ENCODE measurements around the gene MED13L.

MED13L gene

GRCh38 chr12:116094475-116094874 is 183.0 kb downstream of the MED13L start:
- DNase-seq (ENCODE audit: low read depth in 3 of 3, low spot score in 1 of 3) = no peak

DNA sequence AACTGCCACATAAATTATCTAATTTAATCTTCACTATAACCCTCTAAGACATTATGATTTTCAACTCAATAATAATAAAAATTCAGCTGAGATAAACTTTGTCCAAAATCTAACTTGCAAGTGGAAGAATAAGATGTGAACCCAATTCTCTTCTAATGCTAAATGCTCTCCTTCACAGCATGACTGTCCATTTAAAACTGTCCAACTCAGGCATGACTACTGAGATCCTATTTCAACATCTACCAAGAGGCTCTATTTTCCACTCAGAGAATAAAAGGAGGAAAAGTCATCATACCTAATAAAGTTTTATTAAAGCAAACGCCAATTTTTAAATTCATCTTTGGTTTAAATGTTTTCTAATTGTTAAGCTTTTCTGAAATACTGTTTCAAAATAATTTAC is 183.6 kb downstream of the MED13L start:
- DNase-seq (ENCODE audit: low read depth in 3 of 3, low spot score in 1 of 3) = no peak

DNA sequence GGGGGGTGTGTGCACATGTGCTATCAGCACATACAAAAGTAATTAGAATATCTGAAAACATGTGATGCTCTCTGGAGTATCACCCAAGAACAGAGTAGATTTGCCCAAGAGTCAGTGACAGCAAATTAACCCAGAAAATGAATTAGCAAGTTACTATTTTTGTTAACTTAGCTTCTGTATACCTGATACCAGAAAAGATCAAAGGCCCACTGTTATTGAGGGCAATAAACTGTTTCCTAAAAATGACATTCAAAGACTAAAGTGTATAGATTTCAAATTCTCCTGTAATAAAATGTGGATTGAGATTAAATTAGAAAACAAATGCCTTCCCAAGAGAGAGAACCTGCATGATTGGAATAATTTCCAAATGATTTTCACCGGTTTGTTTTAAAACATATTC is 184.7 kb downstream of the MED13L start:
- no peak for DNase-seq (ENCODE audit: low read depth in 3 of 3, low spot score in 1 of 3)

DNA sequence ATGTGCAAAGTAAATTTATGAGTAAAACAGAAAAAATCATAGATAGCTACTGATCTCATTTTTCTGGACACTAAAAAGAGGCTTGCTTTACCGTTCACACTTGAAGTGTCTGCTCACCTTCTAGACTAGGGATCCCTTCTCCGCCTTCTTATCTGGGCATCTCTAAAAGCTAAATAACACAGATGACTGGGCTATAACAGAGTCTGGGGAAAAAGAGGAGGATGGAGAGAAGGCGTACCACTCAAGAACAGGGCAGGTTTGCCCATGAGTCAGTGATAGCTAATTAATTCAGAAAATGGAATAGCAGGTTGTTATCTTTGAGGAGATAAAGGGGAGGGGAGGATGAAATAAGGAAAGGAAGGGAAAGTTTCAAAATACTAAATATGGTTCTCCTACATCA is 185.3 kb downstream of the MED13L start:
- DNase-seq (ENCODE audit: low read depth in 3 of 3, low spot score in 1 of 3) = no peak

- DNase-seq (ENCODE audit: low read depth in 3 of 3, low spot score in 1 of 3) = no peak
Observed at GRCh38 chr12:116091579-116091978, 185.9 kb downstream of the MED13L start.

DNA sequence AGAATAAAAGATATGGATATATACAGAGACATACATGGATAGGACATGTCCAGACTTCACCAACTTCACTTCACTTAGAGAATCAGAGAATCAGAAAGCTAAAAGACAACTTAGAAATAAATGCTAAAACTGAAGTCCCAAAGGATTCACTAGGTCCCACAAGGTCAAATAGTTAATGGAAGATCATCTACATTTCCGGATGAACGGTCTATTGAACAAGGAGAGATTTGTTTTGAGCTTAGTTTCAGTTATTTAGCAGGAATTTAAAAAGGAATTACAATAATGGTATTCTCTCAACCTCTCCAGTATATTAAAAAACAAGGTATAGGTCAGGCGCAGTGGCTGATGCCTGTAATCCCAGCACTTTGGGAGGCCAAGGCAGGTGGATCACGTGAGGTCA is 187.0 kb downstream of the MED13L start:
- DNase-seq (ENCODE audit: low read depth in 3 of 3, low spot score in 1 of 3) = no peak

GRCh38 chr12:116089080-116089479 is 188.4 kb downstream of the MED13L start:
- DNase-seq (ENCODE audit: low read depth in 3 of 3, low spot score in 1 of 3) = no peak

- DNase-seq (ENCODE audit: low read depth in 3 of 3, low spot score in 1 of 3) = no peak
Observed at GRCh38 chr12:116087962-116088361, 189.5 kb downstream of the MED13L start.

- no peak for DNase-seq (ENCODE audit: low read depth in 3 of 3, low spot score in 1 of 3)
Observed at GRCh38 chr12:116087399-116087798, 190.1 kb downstream of the MED13L start.

GRCh38 chr12:116080415-116080814 is 197.1 kb downstream of the MED13L start:
- no peak for DNase-seq (ENCODE audit: low read depth in 3 of 3, low spot score in 1 of 3)

DNA sequence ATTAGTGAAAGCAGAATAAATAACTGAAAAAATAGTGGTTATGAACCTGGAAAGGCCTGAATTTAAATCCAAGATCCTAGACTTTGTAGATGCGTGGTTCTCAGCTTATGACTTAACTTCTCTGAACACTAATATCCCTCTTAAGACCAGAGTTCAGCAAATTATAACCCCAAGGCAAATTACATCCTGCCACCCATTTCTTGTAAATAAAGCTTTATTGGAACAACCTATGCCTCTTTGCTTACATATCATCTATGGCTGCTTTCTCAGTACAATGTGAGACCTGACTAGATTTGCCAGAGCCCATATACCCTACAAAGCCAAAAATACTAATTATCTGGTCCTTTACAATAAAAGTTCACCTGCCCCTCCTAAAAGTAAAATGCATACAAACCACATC is 199.1 kb downstream of the MED13L start:
- DNase-seq (ENCODE audit: low read depth in 3 of 3, low spot score in 1 of 3) = no peak

DNA sequence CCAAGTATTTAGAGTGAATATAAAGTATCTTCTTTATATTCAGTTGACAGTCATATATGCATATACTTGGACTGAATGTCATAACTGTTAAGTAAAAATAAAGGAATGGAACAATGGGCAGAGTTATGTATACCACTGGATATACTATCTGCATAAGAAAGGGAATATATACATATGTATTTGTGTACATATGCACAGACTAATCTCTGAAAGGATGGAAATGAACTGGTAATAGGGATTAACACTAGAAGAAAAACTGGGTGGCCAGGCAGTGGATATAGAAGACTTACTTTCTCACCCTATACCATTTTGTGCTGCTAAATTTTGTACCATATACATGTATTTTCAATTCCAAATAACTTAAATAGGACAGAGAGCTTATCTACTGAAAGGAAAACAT is 200.1 kb downstream of the MED13L start:
- no peak for DNase-seq (ENCODE audit: low read depth in 3 of 3, low spot score in 1 of 3)

- no peak for DNase-seq (ENCODE audit: low read depth in 3 of 3, low spot score in 1 of 3)
Observed at GRCh38 chr12:116076399-116076798, 201.1 kb downstream of the MED13L start.

DNA sequence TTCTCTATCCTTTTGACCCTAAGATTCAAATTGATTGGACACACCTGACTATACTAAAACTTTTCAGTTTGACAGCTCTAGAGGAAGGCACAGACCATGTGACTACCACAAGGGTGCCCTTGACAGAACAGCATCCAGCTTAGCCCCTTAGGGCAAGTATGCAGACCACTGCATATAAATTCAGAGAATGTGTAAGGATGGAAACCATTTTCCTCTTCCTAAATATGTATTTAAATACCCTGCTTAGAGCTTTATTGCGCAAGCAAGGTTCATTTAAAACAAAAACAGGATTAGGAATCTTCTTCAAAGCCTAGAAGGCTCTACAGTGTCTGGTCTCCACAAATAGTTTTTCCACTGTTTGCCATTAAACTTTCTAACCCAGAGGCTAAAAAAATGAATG is 202.8 kb downstream of the MED13L start:
- DNase-seq (ENCODE audit: low read depth in 3 of 3, low spot score in 1 of 3) = no peak

DNA sequence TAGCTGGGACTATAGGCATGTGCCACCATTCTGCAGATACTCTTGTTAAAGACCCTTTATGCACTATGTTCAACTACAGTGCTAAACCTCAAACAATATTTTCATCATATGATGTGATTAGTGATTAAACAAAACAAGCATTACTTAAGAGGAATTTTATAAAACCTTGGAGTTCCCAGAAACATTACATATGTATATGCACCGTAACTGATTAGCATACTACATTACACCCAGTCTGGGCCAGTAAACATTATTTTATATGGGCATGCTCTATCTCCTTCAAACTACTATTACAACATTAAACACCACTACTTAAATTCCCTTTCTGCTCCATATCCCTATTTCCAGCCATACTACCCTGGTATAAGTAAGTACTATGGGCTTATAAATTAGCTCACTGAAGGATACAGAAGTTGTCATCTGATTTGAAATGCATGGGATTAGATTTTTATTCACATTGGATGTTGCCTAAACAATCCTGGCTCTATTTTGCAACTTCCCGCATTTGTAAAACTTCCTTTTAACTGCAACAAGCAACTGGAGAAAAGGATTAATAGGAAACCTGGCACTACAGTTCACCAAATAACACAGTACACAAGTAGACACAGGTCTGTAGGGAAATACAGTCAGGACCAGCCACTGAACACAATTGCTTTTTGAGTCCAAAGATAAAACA is 205.8 kb downstream of the MED13L start:
- no peak for DNase-seq (ENCODE audit: low read depth in 3 of 3, low spot score in 1 of 3)

DNA sequence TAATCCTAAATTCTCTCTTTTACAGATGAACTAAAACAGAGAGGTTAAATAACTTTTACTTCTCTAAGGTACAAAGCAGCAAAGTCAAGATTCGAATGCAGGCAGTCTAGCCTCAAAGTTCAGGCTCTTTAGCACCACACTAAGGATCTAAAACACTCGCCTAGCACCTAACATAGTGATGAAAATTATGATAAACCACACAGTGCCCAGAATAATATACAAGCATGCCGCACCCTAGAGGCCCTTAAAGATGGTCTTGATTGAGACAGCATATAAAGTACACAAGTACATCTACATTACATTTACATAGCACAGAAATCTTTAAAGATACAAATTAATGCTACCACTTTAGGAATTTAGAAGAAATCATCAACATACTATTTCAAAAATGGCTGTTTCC is 207.0 kb downstream of the MED13L start:
- DNase-seq (ENCODE audit: low read depth in 3 of 3, low spot score in 1 of 3) = no peak

GRCh38 chr12:116069943-116070342 is 207.6 kb downstream of the MED13L start:
- DNase-seq (ENCODE audit: low read depth in 3 of 3, low spot score in 1 of 3) = no peak

GRCh38 chr12:116068853-116069252 is 208.6 kb downstream of the MED13L start:
- no peak for DNase-seq (ENCODE audit: low read depth in 3 of 3, low spot score in 1 of 3)

GRCh38 chr12:116068371-116068770 is 209.1 kb downstream of the MED13L start:
- no peak for DNase-seq (ENCODE audit: low read depth in 3 of 3, low spot score in 1 of 3)

- DNase-seq (ENCODE audit: low read depth in 3 of 3, low spot score in 1 of 3) = no peak
Observed at GRCh38 chr12:116067892-116068291, 209.6 kb downstream of the MED13L start.

DNA sequence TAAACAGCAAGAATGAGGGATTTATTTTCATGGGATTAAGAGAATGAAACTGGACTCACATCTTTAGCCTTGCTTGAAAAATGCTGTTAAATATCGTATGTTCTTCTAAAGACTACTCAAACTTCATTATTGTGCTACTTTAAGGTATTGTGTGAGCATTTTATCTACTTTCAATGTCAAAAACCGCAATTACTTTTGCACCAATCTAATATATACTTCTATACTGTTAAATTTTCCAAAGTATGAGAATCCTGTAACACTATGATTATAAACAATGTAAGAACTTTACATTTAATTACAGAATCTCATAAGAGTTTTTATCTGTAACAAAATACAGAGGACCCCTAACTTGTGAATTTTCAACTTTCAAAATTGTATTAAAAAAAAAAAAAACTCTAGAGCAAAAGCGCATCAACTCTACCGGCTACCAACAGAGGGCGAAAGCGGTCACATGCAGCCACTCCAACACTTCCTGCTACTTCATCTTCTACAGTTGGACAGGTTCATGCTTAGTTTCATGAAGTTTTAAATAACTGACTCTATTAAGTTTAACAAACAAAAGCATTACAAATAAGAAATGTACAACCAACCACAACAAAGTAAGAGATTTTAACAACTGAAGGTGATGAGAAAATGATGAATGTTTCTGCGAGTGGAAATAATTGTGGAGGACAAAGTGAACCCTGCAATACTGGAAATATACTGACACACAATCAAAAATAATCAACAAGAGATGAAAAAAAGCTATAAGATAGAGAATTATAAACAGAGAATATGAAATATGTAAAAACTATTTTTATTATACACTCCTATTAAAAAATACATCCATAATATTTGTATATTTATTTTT is 210.9 kb downstream of the MED13L start:
- peak; percentile 16 to 37 (median 18) for DNase-seq (ENCODE audit: low read depth in 3 of 3, low spot score in 1 of 3)

- no peak for DNase-seq (ENCODE audit: low read depth in 3 of 3, low spot score in 1 of 3)
Observed at GRCh38 chr12:116065606-116066005, 211.9 kb downstream of the MED13L start.

GRCh38 chr12:116064493-116064892 is 213.0 kb downstream of the MED13L start:
- DNase-seq (ENCODE audit: low read depth in 3 of 3, low spot score in 1 of 3) = no peak

Data from stimulated activated CD4-positive, alpha-beta T cell treated with anti-CD3 and anti-CD28 coated beads, TNF-alpha, amount 100 ng/mL, for 1 hour (primary cell).